Measurements from ENCODE around the gene CRY2. TPM values are rescaled to one million over a fixed set of nuclear protein-coding genes. Genes with fewer than 3 reads are reported as not detected.

CRY2 gene
- total RNA-seq, 1 donor from 2014 or later: 44.0 TPM

GRCh38 chr11:45917286-45917622 is 70.0 kb downstream of the CRY2 start:
- peaks cover 10% of the 10 kb centered on the region for H3K9me3 Mint-ChIP-seq (ENCODE audit: unreplicated experiment)
- peaks cover 3% of the 10 kb centered on the region for H3K4me1 Mint-ChIP-seq (ENCODE audit: low read depth, unreplicated experiment)
- no peak for DNase-seq
- no peaks in the 10 kb centered on the region for H3K36me3 Mint-ChIP-seq (ENCODE audit: unreplicated experiment)
- peaks cover 8% of the 10 kb centered on the region for H3K27me3 Mint-ChIP-seq (ENCODE audit: unreplicated experiment)
- H3K27ac Mint-ChIP-seq (ENCODE audit: unreplicated experiment): peak overlapping the region; percentile 97
- peak overlapping the region; percentile 94 for H3K4me3 Mint-ChIP-seq (ENCODE audit: unreplicated experiment)
- TF ChIP-seq CTCF (IDR thresholded peaks at IDR 0.05; ENCODE audit: partially characterized antibody, unreplicated experiment): no peak

- Mint-ChIP-seq H3K27ac (ENCODE audit: unreplicated experiment) (peak within 1 kb of the TSS; percentile 97), H3K4me1 (ENCODE audit: low read depth, unreplicated experiment) (peaks cover 3% of the 10 kb centered on the region), H3K4me3 (ENCODE audit: unreplicated experiment) (peak within 1 kb of the TSS; percentile 94), H3K9me3 (ENCODE audit: unreplicated experiment) (peaks cover 10% of the 10 kb centered on the region), H3K27me3 (ENCODE audit: unreplicated experiment) (peaks cover 8% of the 10 kb centered on the region), H3K36me3 (ENCODE audit: unreplicated experiment) (no peaks in the 10 kb centered on the region)
- TF ChIP-seq CTCF (IDR thresholded peaks at IDR 0.05; ENCODE audit: partially characterized antibody, unreplicated experiment): no peak
- DNase-seq: peak; percentile 94
These were observed 70.5 kb downstream of the CRY2 start, which contains the start of gene PEX16 for GRCh38 chr11:45917623-45918330. Gene PEX16 (minus strand): TSS chr11:45917877. CDS start chr11:45917811, 66 bp downstream.

- DNase-seq: peak; percentile 86
- Mint-ChIP-seq H3K27ac (ENCODE audit: unreplicated experiment) (peak overlapping the region; percentile 80), H3K36me3 (ENCODE audit: unreplicated experiment) (no peaks in the 10 kb centered on the region), H3K9me3 (ENCODE audit: unreplicated experiment) (peaks cover 11% of the 10 kb centered on the region), H3K4me1 (ENCODE audit: low read depth, unreplicated experiment) (peaks cover 3% of the 10 kb centered on the region), H3K4me3 (ENCODE audit: unreplicated experiment) (peak overlapping the region; percentile 94), H3K27me3 (ENCODE audit: unreplicated experiment) (peaks cover 10% of the 10 kb centered on the region)
- TF ChIP-seq CTCF (IDR thresholded peaks at IDR 0.05; ENCODE audit: partially characterized antibody, unreplicated experiment): no peak
These were observed 71.2 kb downstream of the CRY2 start for GRCh38 chr11:45918331-45918941.

GRCh38 chr11:45918962-45919675 is 71.8 kb downstream of the CRY2 start:
- TF ChIP-seq CTCF (IDR thresholded peaks at IDR 0.05; ENCODE audit: partially characterized antibody, unreplicated experiment): no peak
- Mint-ChIP-seq H3K36me3 (ENCODE audit: unreplicated experiment) (no peaks in the 10 kb centered on the region), H3K4me3 (ENCODE audit: unreplicated experiment) (peak overlapping the region; percentile 94), H3K27me3 (ENCODE audit: unreplicated experiment) (peaks cover 14% of the 10 kb centered on the region), H3K27ac (ENCODE audit: unreplicated experiment) (no peak overlapping the region), H3K4me1 (ENCODE audit: low read depth, unreplicated experiment) (peaks cover 3% of the 10 kb centered on the region), H3K9me3 (ENCODE audit: unreplicated experiment) (peaks cover 14% of the 10 kb centered on the region)
- no peak for DNase-seq
